BJ (cell line): ENCODE data around the gene NEK4. TPM values are rescaled to one million over a fixed set of nuclear protein-coding genes. Genes with fewer than 3 reads are reported as not detected.

ENCODE experiments used
- CTCF ChIA-PET: fragments of 350-600 bp; formaldehyde crosslinking; extraction: SDS; loops from one replicate; lab custom pipeline; 2021; ENCODE audit warnings: antibody characterized with exemption, inconsistent platforms; lab: Yijun Ruan, JAX
- POLR2A ChIA-PET: fragments of 300-600 bp; sonication (Branson Sonifier 250); formaldehyde crosslinking; extraction: SDS; loops from one replicate; lab custom pipeline; 2021; ENCODE audit warnings: antibody characterized with exemption; lab: Charles Lee
- DNase-seq: peaks from one replicate; pipeline ENCODE4 v3.0.0-alpha.2; 2011; ENCODE audit warnings: low read depth
- H3K27me3 ChIP-seq: 2 replicates; pipeline ENCODE4 v1.6.0; 2011; ENCODE audit warnings: low read length; ENCODE audit not compliant: control insufficient read depth, insufficient read depth
- H3K36me3 ChIP-seq: 2 replicates; pipeline ENCODE4 v1.5.1; 2011; ENCODE audit warnings: low read length; ENCODE audit not compliant: control insufficient read depth, insufficient read depth
- H3K4me3 ChIP-seq: 2 replicates; pipeline ENCODE4 v1.5.1; 2011; ENCODE audit warnings: low read depth, mild to moderate bottlenecking, control low read depth, low read length
- CTCF ChIP-seq: IDR thresholded peaks from 2 replicates; pipeline ENCODE4 v1.5.1; 2011; ENCODE audit warnings: low read depth, mild to moderate bottlenecking, control low read depth, inconsistent platforms, low read length, moderate library complexity; ENCODE audit not compliant: insufficient read depth
- polyA plus RNA-seq: library from polyadenylated mRNA; depleted of rRNA; stranded (reverse); fragments of >200 nt; gene quantifications from 2 replicates; pipeline ENCODE4 v1.2.3, GENCODE V29; 2011

The NEK4 gene
- polyA plus RNA-seq, 1 experiment, result 10.0 TPM

GRCh38 chr3:52722491-52722890 lies 48.2 kb downstream of the NEK4 start:
- ChIA-PET CTCF (interaction anchor here (0.5 kb wide), 1 partner anchor 93 kb away, joined by 3 read pairs; no protein-coding TSS in a partner anchor), POLR2A (no interaction called here)
- no peak for TF ChIP-seq CTCF
- no peak for DNase-seq
- no peaks in the 10 kb centered on the region for H3K36me3 ChIP-seq
- no peaks in the 10 kb centered on the region for H3K27me3 ChIP-seq
- no peak overlapping the region for H3K4me3 ChIP-seq

GRCh38 chr3:52721730-52722008 lies 49.1 kb downstream of the NEK4 start:
- Histone ChIP-seq H3K36me3 (no peaks in the 10 kb centered on the region), H3K4me3 (no peak overlapping the region), H3K27me3 (no peaks in the 10 kb centered on the region)
- DNase-seq, result no peak
- ChIA-PET CTCF (no interaction called here), POLR2A (no interaction called here)
- no peak for TF ChIP-seq CTCF

- no peak for DNase-seq
- TF ChIP-seq CTCF, result no peak
- CTCF ChIA-PET, result no interaction called here
- POLR2A ChIA-PET, result interaction anchor here (0.7 kb wide), 1 partner anchor 16 kb away, joined by 14 read pairs; the partner anchor contains the start of genes GLT8D1 and SPCS1
- H3K36me3 ChIP-seq, result no peaks in the 10 kb centered on the region
- H3K4me3 ChIP-seq, result no peak overlapping the region
- H3K27me3 ChIP-seq, result no peaks in the 10 kb centered on the region
Measured at GRCh38 chr3:52721002-52721729, 49.6 kb downstream of the NEK4 start.

GRCh38 chr3:52719618-52720017 lies 51.1 kb downstream of the NEK4 start:
- ChIA-PET POLR2A (no interaction called here), CTCF (no interaction called here)
- no peaks in the 10 kb centered on the region for H3K36me3 ChIP-seq
- H3K4me3 ChIP-seq, result no peak overlapping the region
- TF ChIP-seq CTCF, result no peak
- DNase-seq, result no peak
- H3K27me3 ChIP-seq, result no peaks in the 10 kb centered on the region

GRCh38 chr3:52715714-52716305 lies 54.9 kb downstream of the NEK4 start:
- CTCF ChIA-PET, result no interaction called here
- no peak for TF ChIP-seq CTCF
- no peaks in the 10 kb centered on the region for H3K27me3 ChIP-seq
- POLR2A ChIA-PET, result no interaction called here
- peaks cover 3% of the 10 kb centered on the region for H3K36me3 ChIP-seq
- no peak overlapping the region for H3K4me3 ChIP-seq
- no peak for DNase-seq
